Esophagus squamous epithelium (tissue), 4 donors: ENCODE data around the gene PYGO1.
"Not testable (repeated sequence)": the region's sequence is repeated elsewhere in the genome, so short reads cannot be mapped to it uniquely, and the experiment has no call there.

ENCODE experiments used
- CTCF ChIP-seq, 6 experiments: fragments of 450-650 bp in 4 of 6; fragments of 200-600 bp in 2 of 6; sonication (generic) in 2 of 6; IDR thresholded peaks; one replicate each; pipeline ENCODE4 v1.5.1; 2016 to 2019; ENCODE audit warnings: antibody characterized with exemption in 6 of 6, mild to moderate bottlenecking in 4 of 6, moderate library complexity in 4 of 6
- POLR2A ChIP-seq, 4 donors: fragments of 450-650 bp; IDR thresholded peaks; one replicate each; pipeline ENCODE4 v1.6.1; 2017; ENCODE audit warnings: antibody characterized with exemption in 4 of 4, mild to moderate bottlenecking in 4 of 4, moderate library complexity in 3 of 4

GRCh38 chr15:55505407-55505806 is 82.7 kb downstream of the PYGO1 start:
- not testable (repeated sequence) for TF ChIP-seq CTCF, POLR2A (IDR thresholded peaks at IDR 0.05)
